Gastrocnemius medialis (tissue), 4 donors: ENCODE data around the gene RREB1.

ENCODE experiments used
- POLR2A ChIP-seq, 2 donors: fragments of 450-650 bp; IDR thresholded peaks; one replicate each; pipeline ENCODE4 v1.6.1; 2017; ENCODE audit warnings: antibody characterized with exemption in 2 of 2, mild to moderate bottlenecking in 2 of 2, moderate library complexity in 2 of 2
- TF ChIP-seq, protein P1 (sequence below), 5 experiments: fragments of 450-650 bp in 3 of 5; fragments of 200-600 bp in 2 of 5; sonication (generic) in 2 of 5; IDR thresholded peaks in 4 of 5; conservative IDR thresholded peaks in 1 of 5; 1 replicate in 4 of 5; 2 replicates in 1 of 5; pipeline ENCODE4 v1.5.1; 2016 to 2019; ENCODE audit warnings: antibody characterized with exemption in 5 of 5, mild to moderate bottlenecking in 3 of 5, moderate library complexity in 3 of 5

DNA sequence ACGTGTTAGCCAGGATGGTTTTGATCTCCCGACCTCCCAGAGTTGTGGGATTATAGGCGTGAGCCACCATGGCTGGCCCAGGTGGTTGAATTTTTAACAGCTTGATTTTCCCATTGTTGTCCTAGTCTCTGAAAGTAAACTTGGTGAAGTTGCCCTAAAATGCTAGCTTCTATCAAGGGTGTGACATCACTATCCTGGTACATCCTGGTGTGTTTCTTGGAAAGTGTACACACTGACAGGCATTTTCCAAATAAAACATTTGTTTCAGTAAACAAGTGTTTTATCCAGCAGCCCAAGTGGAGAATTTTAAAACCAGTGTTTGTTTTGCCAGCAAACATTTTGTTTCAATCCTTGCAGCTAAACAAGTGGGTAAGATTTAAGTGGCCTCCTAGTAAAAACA lies 40.5 kb upstream of the RREB1 start:
- TF ChIP-seq, protein P1, sequence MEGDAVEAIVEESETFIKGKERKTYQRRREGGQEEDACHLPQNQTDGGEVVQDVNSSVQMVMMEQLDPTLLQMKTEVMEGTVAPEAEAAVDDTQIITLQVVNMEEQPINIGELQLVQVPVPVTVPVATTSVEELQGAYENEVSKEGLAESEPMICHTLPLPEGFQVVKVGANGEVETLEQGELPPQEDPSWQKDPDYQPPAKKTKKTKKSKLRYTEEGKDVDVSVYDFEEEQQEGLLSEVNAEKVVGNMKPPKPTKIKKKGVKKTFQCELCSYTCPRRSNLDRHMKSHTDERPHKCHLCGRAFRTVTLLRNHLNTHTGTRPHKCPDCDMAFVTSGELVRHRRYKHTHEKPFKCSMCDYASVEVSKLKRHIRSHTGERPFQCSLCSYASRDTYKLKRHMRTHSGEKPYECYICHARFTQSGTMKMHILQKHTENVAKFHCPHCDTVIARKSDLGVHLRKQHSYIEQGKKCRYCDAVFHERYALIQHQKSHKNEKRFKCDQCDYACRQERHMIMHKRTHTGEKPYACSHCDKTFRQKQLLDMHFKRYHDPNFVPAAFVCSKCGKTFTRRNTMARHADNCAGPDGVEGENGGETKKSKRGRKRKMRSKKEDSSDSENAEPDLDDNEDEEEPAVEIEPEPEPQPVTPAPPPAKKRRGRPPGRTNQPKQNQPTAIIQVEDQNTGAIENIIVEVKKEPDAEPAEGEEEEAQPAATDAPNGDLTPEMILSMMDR (IDR thresholded peaks at IDR 0.05 in 4 of 5, conservative IDR thresholded peaks at IDR 0.05 in 1 of 5) = no peak
- TF ChIP-seq POLR2A (IDR thresholded peaks at IDR 0.05) = no peak
